Adrenal gland (tissue), 12 donors: Measurements from ENCODE around the gene CNTN1. TPM values are rescaled to one million over a fixed set of nuclear protein-coding genes. Genes with fewer than 3 reads are reported as not detected.

ENCODE experiments used
- DNase-seq, 7 donors: peaks; one replicate each; pipeline ENCODE4 v3.0.0-alpha.2; 2019 to 2020
- H3K27ac ChIP-seq, 5 donors: fragments of 200-600 bp; sonication (generic) in 4 of 5; 1 replicate in 3 of 5; 2 replicates in 2 of 5; pipeline versions ENCODE4 v1.5.1 to v1.8.0; 2016 to 2020; ENCODE audit warnings: mild to moderate bottlenecking in 1 of 5
- H3K27me3 ChIP-seq: fragments of 200-600 bp; 2 replicates; pipeline ENCODE4 v1.8.0; 2021
- H3K36me3 ChIP-seq, 2 donors: fragments of 200-600 bp; replicated peaks in 1 of 2; 1 replicate in 1 of 2; 2 replicates in 1 of 2; pipeline versions ENCODE4 v1.5.1 to v1.8.0; 2018 to 2022
- H3K4me1 ChIP-seq, 2 donors: fragments of 200-600 bp; replicated peaks in 1 of 2; 1 replicate in 1 of 2; 2 replicates in 1 of 2; pipeline versions ENCODE4 v1.5.1 to v1.8.0; 2018 to 2021
- H3K4me3 ChIP-seq, 4 donors: fragments of 200-600 bp; sonication (generic) in 3 of 4; one replicate each; pipeline ENCODE4 v1.5.1; 2016 to 2018
- H3K9me3 ChIP-seq, 3 donors: fragments of 200-600 bp; sonication (generic) in 1 of 3; replicated peaks in 1 of 3; 1 replicate in 2 of 3; 2 replicates in 1 of 3; pipeline versions ENCODE4 v1.5.1 to v1.8.0; 2016 to 2021
- CTCF ChIP-seq, 6 experiments: fragments of 450-650 bp in 4 of 6; fragments of 200-600 bp in 2 of 6; sonication (generic) in 1 of 6; IDR thresholded peaks; 1 replicate in 5 of 6; 2 replicates in 1 of 6; pipeline versions ENCODE4 v1.5.1 to v1.8.0; 2016 to 2021; ENCODE audit warnings: antibody characterized with exemption in 6 of 6, mild to moderate bottlenecking in 2 of 6, moderate library complexity in 1 of 6
- POLR2A ChIP-seq, 2 donors: fragments of 450-650 bp; IDR thresholded peaks; one replicate each; pipeline ENCODE4 v1.6.1; 2017; ENCODE audit warnings: antibody characterized with exemption in 2 of 2, mild to moderate bottlenecking in 2 of 2, moderate library complexity in 1 of 2
- WGBS, 4 donors: extraction: QIAGEN DNeasy Blood & Tissue Kit in 2 of 4; methylation state at CpG; one replicate each; pipeline versions ENCODE4 v1.1.5 to v1.1.7; 2013 to 2017; 5-methylcytosine and 5-hydroxymethylcytosine counted together
- intact Hi-C, 2 donors: fragments of 100-400 bp; cut with DNase I; formaldehyde crosslinking; loops; one replicate each; pipeline versions ENCODE4 v1.14.1 to v1.15.0; 2022 to 2023
- polyA plus RNA-seq, 3 donors: library from polyadenylated mRNA; stranded (reverse); fragments of 200-250 nt in 2 of 3; fragments of 350-450 nt in 1 of 3; fragmentation: Illumina TruSeq in 1 of 3; extraction: RNeasy Lipid Tissue Mini Kit (QIAGEN cat#74804) in 1 of 3; gene quantifications; one replicate each; pipeline ENCODE4 v1.2.3, GENCODE V29; 2013 to 2014
- total RNA-seq, 9 donors: library from RNA; depleted of rRNA in 4 of 9; stranded (reverse); fragments of >200 nt in 4 of 9; fragments of 120-200 nt in 1 of 9; fragmentation: NEBNext Ultra II Directional in 1 of 9; extraction: Animal tissue kit (Norgen Biotek cat#: 25700) in 1 of 9; gene quantifications; one replicate each; pipeline versions ENCODE4 v1.1.0 to v1.2.4, GENCODE V29; 2013 to 2023
- donor health status: healthy with polysubstance abuse.
- donor health status: Bipolar disorder and iron deficiency.
- donor health status: DM: yes; HTN: yes; CAD: no.
- donor health status: DM: no; HTN: no; CAD: no.
- donor health status: DM: no; HTN: no; CAD: no.
- donor health status: DM: yes; HTN: yes; CAD: no.

The CNTN1 gene
- total and polyA plus RNA-seq, 12 donors: 3.8 to 76.8 (median 20.7) TPM

- H3K4me3 ChIP-seq: no peak overlapping the region
- H3K27ac ChIP-seq: no peak overlapping the region
- H3K4me1 ChIP-seq: no peaks in the 10 kb centered on the region
- no peaks in the 10 kb centered on the region for H3K27me3 ChIP-seq
- no peak for DNase-seq
- H3K9me3 ChIP-seq: no peaks in the 10 kb centered on the region
- intact Hi-C loops: no loop called here
- H3K36me3 ChIP-seq: no peaks in the 10 kb centered on the region
- TF ChIP-seq CTCF (IDR thresholded peaks at IDR 0.05): no peak
- no peak for TF ChIP-seq POLR2A (IDR thresholded peaks at IDR 0.05)
These were observed 139.7 kb downstream of the CNTN1 start for GRCh38 chr12:40831916-40832315.

GRCh38 chr12:40832668-40833067 is 140.4 kb downstream of the CNTN1 start:
- no peak overlapping the region for H3K4me3 ChIP-seq
- intact Hi-C loops: no loop called here
- no peak overlapping the region for H3K27ac ChIP-seq
- no peaks in the 10 kb centered on the region for H3K9me3 ChIP-seq
- no peak for DNase-seq
- H3K4me1 ChIP-seq: no peaks in the 10 kb centered on the region
- TF ChIP-seq CTCF (IDR thresholded peaks at IDR 0.05): no peak
- no peak for TF ChIP-seq POLR2A (IDR thresholded peaks at IDR 0.05)
- 62 to 77% (median 70%) methylated on average over 2 of the region's 2 CpGs for WGBS, 4 donors
- H3K27me3 ChIP-seq: no peaks in the 10 kb centered on the region
- H3K36me3 ChIP-seq: no peaks in the 10 kb centered on the region

- no peaks in the 10 kb centered on the region for H3K27me3 ChIP-seq
- no peak for DNase-seq
- H3K4me1 ChIP-seq: no peaks in the 10 kb centered on the region
- TF ChIP-seq CTCF (IDR thresholded peaks at IDR 0.05) (no peak), POLR2A (IDR thresholded peaks at IDR 0.05) (no peak)
- WGBS, 4 donors: 77 to 87% (median 84%) methylated on average over 2 of the region's 2 CpGs
- no peaks in the 10 kb centered on the region for H3K36me3 ChIP-seq
- intact Hi-C loops: no loop called here
- H3K9me3 ChIP-seq: no peaks in the 10 kb centered on the region
- no peak overlapping the region for H3K4me3 ChIP-seq
- no peak overlapping the region for H3K27ac ChIP-seq
These were observed 141.6 kb downstream of the CNTN1 start for GRCh38 chr12:40833818-40834217.

GRCh38 chr12:40834321-40834720 is 142.1 kb downstream of the CNTN1 start:
- H3K36me3 ChIP-seq: no peaks in the 10 kb centered on the region
- 66 to 81% (median 73%) methylated on average over 5 of the region's 5 CpGs for WGBS, 4 donors
- no peak overlapping the region for H3K27ac ChIP-seq
- H3K4me3 ChIP-seq: no peak overlapping the region
- intact Hi-C loops: no loop called here
- no peaks in the 10 kb centered on the region for H3K9me3 ChIP-seq
- no peaks in the 10 kb centered on the region for H3K4me1 ChIP-seq
- H3K27me3 ChIP-seq: no peaks in the 10 kb centered on the region
- DNase-seq: no peak
- TF ChIP-seq POLR2A (IDR thresholded peaks at IDR 0.05) (no peak), CTCF (IDR thresholded peaks at IDR 0.05) (no peak)
